HG03159 (cell line): ENCODE measurements around the gene HCAR1.
"Not testable (repeated sequence)": the region's sequence is repeated elsewhere in the genome, so short reads cannot be mapped to it uniquely, and the experiment has no call there.

Source experiments
- ATAC-seq: cut with Tn5 transposase; IDR thresholded peaks from one replicate; pipeline ENCODE4 v1.9.1; 2021; ENCODE audit warnings: mild to moderate bottlenecking, moderate library complexity; ENCODE audit not compliant: unreplicated experiment

Gene HCAR1

GRCh38 chr12:122722387-122722786 lies 8.3 kb downstream of the HCAR1 start:
- no peak for ATAC-seq

- ATAC-seq, result no peak
These were observed 9.5 kb downstream of the HCAR1 start for GRCh38 chr12:122721057-122721545.

- not testable (repeated sequence) for ATAC-seq
These were observed 14.0 kb downstream of the HCAR1 start, which contains the start of gene HCAR3 for GRCh38 chr12:122716658-122717057. TSS of gene HCAR3 (minus strand) at chr12:122716811. CDS start at chr12:122716737, 74 bp downstream.

- not testable (repeated sequence) for ATAC-seq
These were observed 15.4 kb downstream of the HCAR1 start for GRCh38 chr12:122715211-122715610.

- ATAC-seq, result not testable (repeated sequence)
These were observed 17.0 kb downstream of the HCAR1 start for GRCh38 chr12:122713491-122714188.

GRCh38 chr12:122711266-122711665 lies 19.4 kb downstream of the HCAR1 start:
- not testable (repeated sequence) for ATAC-seq

GRCh38 chr12:122710341-122710740 lies 20.3 kb downstream of the HCAR1 start:
- not testable (repeated sequence) for ATAC-seq

- not testable (repeated sequence) for ATAC-seq
These were observed 21.4 kb downstream of the HCAR1 start for GRCh38 chr12:122709287-122709686.

- not testable (repeated sequence) for ATAC-seq
These were observed 26.8 kb downstream of the HCAR1 start for GRCh38 chr12:122703841-122704240.

GRCh38 chr12:122702890-122703611 lies 27.6 kb downstream of the HCAR1 start, which contains the start of gene HCAR2:
TSS of gene HCAR2 (minus strand) at chr12:122703357. CDS start at chr12:122703283, 74 bp downstream.
- ATAC-seq, result not testable (repeated sequence)

GRCh38 chr12:122701481-122701880 lies 29.2 kb downstream of the HCAR1 start:
- not testable (repeated sequence) for ATAC-seq

GRCh38 chr12:122700038-122700710 lies 30.5 kb downstream of the HCAR1 start:
- not testable (repeated sequence) for ATAC-seq

- ATAC-seq, result not testable (repeated sequence)
These were observed 33.7 kb downstream of the HCAR1 start for GRCh38 chr12:122696922-122697321.

GRCh38 chr12:122691566-122691965 lies 39.1 kb downstream of the HCAR1 start:
- ATAC-seq, result no peak

GRCh38 chr12:122688291-122688690 lies 42.4 kb downstream of the HCAR1 start:
- ATAC-seq, result no peak

GRCh38 chr12:122687086-122687485 lies 43.6 kb downstream of the HCAR1 start:
- ATAC-seq, result no peak

- ATAC-seq, result no peak
These were observed 44.1 kb downstream of the HCAR1 start for GRCh38 chr12:122686538-122686937.

GRCh38 chr12:122684297-122684813 lies 46.3 kb downstream of the HCAR1 start:
- no peak for ATAC-seq

- ATAC-seq, result no peak
These were observed 48.8 kb downstream of the HCAR1 start for GRCh38 chr12:122681814-122682213.

GRCh38 chr12:122680989-122681388 lies 49.7 kb downstream of the HCAR1 start:
- ATAC-seq, result not testable (repeated sequence)

GRCh38 chr12:122676781-122677180 lies 53.9 kb downstream of the HCAR1 start:
- ATAC-seq, result not testable (repeated sequence)
